GM12878 (cell line): ENCODE measurements around the gene SPINT2.

Source experiments
- EP300 ChIP-seq, 2 experiments: fragments of 150-350 bp in 1 of 2; IDR thresholded peaks; 2 replicates each; pipeline ENCODE4 v1.6.1; 2011 to 2012; ENCODE audit warnings: low read depth in 2 of 2, low read length in 2 of 2, borderline replicate concordance in 1 of 2, improper control_type of control experiment in 1 of 2, inconsistent platforms in 1 of 2; ENCODE audit not compliant: control insufficient read depth in 1 of 2
- EZH2 ChIP-seq: IDR thresholded peaks from 2 replicates; pipeline ENCODE4 v1.6.1; 2012; ENCODE audit warnings: low read depth, mild to moderate bottlenecking, control low read depth, inconsistent platforms, low read length, borderline replicate concordance; ENCODE audit not compliant: control insufficient read depth
- POU2F2 ChIP-seq: IDR thresholded peaks from 3 replicates; pipeline ENCODE4 v1.6.1; 2011; ENCODE audit warnings: low read depth, mild to moderate bottlenecking, low read length, borderline replicate concordance
- RAD51 ChIP-seq: fragments of 450-650 bp; IDR thresholded peaks from 2 replicates; pipeline ENCODE4 v1.6.1; 2016; ENCODE audit warnings: moderate library complexity, mild to moderate bottlenecking, inconsistent platforms
- RBBP5 ChIP-seq: fragments of 200-600 bp; sonication (generic); conservative IDR thresholded peaks from 2 replicates; pipeline ENCODE4 v1.6.1; 2016
- SP1 ChIP-seq: IDR thresholded peaks from one replicate; pipeline ENCODE4 v1.6.1; 2011; ENCODE audit warnings: low read depth, low read length
- ZZZ3 ChIP-seq: IDR thresholded peaks from 2 replicates; pipeline ENCODE4 v1.6.1; 2011; ENCODE audit warnings: low read depth; ENCODE audit not compliant: control insufficient read depth, insufficient read length
- TF ChIP-seq, protein P1 (sequence below): IDR thresholded peaks from 2 replicates; pipeline ENCODE4 v1.6.1; 2011; ENCODE audit warnings: low read depth, low read length, improper control_type of control experiment, borderline replicate concordance
- TF ChIP-seq, protein P2 (sequence below), 3 experiments: IDR thresholded peaks in 2 of 3; conservative IDR thresholded peaks in 1 of 3; 2 replicates each; pipeline ENCODE4 v1.5.1; 2011; ENCODE audit warnings: low read depth in 3 of 3, low read length in 3 of 3, mild to moderate bottlenecking in 3 of 3, control low read depth in 2 of 3, moderate library complexity in 2 of 3, inconsistent platforms in 1 of 3, mixed read lengths in 1 of 3; ENCODE audit not compliant: control insufficient read depth in 2 of 3, insufficient read depth in 1 of 3; ENCODE audit errors: extremely low read depth in 1 of 3

DNA sequence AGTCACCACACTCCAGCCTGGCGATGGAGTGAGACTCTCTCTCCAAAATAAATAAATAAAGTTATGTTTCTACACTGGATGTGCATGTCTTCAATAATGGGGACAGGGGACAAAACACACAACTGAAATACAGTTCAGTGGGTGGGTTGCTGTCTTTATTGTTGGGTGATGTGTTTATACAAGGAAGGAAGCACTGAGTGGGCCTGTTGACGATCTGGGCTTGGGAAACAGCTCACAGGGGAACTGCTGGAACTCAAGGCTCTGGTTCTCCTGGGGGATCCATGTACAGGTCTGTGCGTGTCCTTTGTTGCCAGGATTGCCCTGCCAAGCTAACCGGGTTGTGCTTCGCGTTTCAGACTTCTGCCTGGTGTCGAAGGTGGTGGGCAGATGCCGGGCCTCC is 18.9 kb downstream of the SPINT2 start:
- TF ChIP-seq RBBP5: no peak
- TF ChIP-seq, protein P1, sequence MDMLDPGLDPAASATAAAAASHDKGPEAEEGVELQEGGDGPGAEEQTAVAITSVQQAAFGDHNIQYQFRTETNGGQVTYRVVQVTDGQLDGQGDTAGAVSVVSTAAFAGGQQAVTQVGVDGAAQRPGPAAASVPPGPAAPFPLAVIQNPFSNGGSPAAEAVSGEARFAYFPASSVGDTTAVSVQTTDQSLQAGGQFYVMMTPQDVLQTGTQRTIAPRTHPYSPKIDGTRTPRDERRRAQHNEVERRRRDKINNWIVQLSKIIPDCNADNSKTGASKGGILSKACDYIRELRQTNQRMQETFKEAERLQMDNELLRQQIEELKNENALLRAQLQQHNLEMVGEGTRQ: no peak
- no peak for TF ChIP-seq EP300 (IDR thresholded peaks at IDR 0.05; ENCODE audit: borderline replicate concordance in 1 of 2, control insufficient read depth in 1 of 2, low read depth in 2 of 2, low read length in 2 of 2)
- TF ChIP-seq, protein P2, sequence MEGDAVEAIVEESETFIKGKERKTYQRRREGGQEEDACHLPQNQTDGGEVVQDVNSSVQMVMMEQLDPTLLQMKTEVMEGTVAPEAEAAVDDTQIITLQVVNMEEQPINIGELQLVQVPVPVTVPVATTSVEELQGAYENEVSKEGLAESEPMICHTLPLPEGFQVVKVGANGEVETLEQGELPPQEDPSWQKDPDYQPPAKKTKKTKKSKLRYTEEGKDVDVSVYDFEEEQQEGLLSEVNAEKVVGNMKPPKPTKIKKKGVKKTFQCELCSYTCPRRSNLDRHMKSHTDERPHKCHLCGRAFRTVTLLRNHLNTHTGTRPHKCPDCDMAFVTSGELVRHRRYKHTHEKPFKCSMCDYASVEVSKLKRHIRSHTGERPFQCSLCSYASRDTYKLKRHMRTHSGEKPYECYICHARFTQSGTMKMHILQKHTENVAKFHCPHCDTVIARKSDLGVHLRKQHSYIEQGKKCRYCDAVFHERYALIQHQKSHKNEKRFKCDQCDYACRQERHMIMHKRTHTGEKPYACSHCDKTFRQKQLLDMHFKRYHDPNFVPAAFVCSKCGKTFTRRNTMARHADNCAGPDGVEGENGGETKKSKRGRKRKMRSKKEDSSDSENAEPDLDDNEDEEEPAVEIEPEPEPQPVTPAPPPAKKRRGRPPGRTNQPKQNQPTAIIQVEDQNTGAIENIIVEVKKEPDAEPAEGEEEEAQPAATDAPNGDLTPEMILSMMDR (IDR thresholded peaks at IDR 0.05 in 2 of 3, conservative IDR thresholded peaks at IDR 0.05 in 1 of 3; ENCODE audit: control insufficient read depth in 2 of 3, extremely low read depth in 1 of 3, insufficient read depth in 1 of 3, low read depth in 3 of 3, low read length in 3 of 3): no peak
- TF ChIP-seq SP1: no peak
- no peak for TF ChIP-seq POU2F2
- no peak for TF ChIP-seq EZH2
- no peak for TF ChIP-seq ZZZ3
- TF ChIP-seq RAD51: no peak
